ENCODE results near the gene UBE4A.

- TF ChIP-seq CTCF (conservative IDR thresholded peaks at IDR 0.05 in 1 of 2, IDR thresholded peaks at IDR 0.05 in 1 of 2; ENCODE audit: low read depth in 1 of 2, low read length in 2 of 2) = no peak
- no peak for TF ChIP-seq EZH2 (IDR thresholded peaks at IDR 0.05; ENCODE audit: low read length, missing control alignments)
Measured at GRCh38 chr11:118380571-118380970, 21.2 kb downstream of the UBE4A start.

All from fibroblast of lung (primary cell).